Measurements from ENCODE around the gene CAPZB. TPM values are rescaled to one million over a fixed set of nuclear protein-coding genes. Genes with fewer than 3 reads are reported as not detected.

The CAPZB gene
- total RNA-seq, 4 donors from 2014 or later: 127 to 404 (median 136) TPM

DNA sequence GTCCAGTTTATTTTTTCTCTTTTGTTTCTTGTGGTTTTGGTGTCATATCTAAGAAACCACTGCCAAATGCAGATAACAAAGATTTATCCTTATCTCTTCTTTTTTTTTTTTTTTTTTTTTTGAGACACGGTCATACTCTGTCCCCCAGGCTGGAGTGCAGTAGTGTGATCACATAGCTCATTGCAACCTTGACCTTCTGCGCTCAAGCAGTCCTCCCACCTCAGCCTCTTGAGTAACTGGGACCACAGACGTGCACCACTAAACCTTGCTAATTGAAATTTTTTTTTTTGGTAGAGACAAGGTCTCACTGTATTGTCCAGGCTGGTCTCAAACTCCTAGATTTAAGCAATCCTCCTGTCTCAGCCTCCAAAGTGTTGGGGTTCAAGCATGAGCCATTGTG is 164.3 kb downstream of the CAPZB start:
- WGBS, 2 donors (ENCODE audit: low coverage in 1 of 2): 90 to 100% methylated on average over 3 of the region's 3 CpGs
- no peak overlapping the region for H3K27ac ChIP-seq
- in situ Hi-C loops (cut with MboI; ENCODE audit: low pct_ligation_motif_present in 1 of 4, low pct_unique_long_range_greater_than_20kb in 1 of 4, low sequenced_read_pairs in 3 of 4) (no loop called here), intact Hi-C loops (cut with DNase I; ENCODE audit: low total_unique reads) (loop anchor here (5.0 kb wide), 1 partner anchor 1926 kb away; no protein-coding TSS in a partner anchor)
- H3K4me3 ChIP-seq: no peak overlapping the region
- peaks cover 0 to 4% (median 0%) of the 10 kb centered on the region in 4 donors for H3K4me1 ChIP-seq
- TF ChIP-seq, protein P1, sequence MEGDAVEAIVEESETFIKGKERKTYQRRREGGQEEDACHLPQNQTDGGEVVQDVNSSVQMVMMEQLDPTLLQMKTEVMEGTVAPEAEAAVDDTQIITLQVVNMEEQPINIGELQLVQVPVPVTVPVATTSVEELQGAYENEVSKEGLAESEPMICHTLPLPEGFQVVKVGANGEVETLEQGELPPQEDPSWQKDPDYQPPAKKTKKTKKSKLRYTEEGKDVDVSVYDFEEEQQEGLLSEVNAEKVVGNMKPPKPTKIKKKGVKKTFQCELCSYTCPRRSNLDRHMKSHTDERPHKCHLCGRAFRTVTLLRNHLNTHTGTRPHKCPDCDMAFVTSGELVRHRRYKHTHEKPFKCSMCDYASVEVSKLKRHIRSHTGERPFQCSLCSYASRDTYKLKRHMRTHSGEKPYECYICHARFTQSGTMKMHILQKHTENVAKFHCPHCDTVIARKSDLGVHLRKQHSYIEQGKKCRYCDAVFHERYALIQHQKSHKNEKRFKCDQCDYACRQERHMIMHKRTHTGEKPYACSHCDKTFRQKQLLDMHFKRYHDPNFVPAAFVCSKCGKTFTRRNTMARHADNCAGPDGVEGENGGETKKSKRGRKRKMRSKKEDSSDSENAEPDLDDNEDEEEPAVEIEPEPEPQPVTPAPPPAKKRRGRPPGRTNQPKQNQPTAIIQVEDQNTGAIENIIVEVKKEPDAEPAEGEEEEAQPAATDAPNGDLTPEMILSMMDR (IDR thresholded peaks at IDR 0.05): no peak
- TF ChIP-seq POLR2A (IDR thresholded peaks at IDR 0.05): no peak
- TF ChIP-seq EP300 (IDR thresholded peaks at IDR 0.05; ENCODE audit: low read depth): no peak
- TF ChIP-seq POLR2AphosphoS5 (IDR thresholded peaks at IDR 0.05): no peak
- H3K9me3 ChIP-seq: no peaks in the 10 kb centered on the region
- peaks cover 0 to 5% (median 1%) of the 10 kb centered on the region in 4 donors for H3K36me3 ChIP-seq
- DNase-seq: no peak
- no peaks in the 10 kb centered on the region for H3K27me3 ChIP-seq

DNA sequence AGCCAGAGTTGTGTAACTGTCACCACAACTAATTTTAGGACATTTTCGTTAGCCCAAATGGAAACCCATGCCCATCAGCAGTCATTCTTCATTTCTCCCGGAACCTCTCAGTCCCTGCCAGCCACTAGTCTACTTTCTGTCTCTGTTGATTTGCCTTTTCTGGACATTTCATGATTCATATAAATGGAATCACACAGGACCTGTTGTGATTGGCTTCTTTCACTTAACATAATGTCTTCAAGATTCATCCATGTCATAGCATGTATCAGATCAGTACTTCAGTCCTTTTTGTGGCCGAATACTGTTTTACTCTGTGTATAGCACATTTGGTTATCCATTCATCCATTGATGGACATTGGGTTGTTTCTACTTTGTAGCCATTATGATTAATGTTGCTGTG is 166.1 kb downstream of the CAPZB start:
- 80 to 89% methylated on average over 3 of the region's 3 CpGs for WGBS, 2 donors (ENCODE audit: low coverage in 1 of 2)
- no peaks in the 10 kb centered on the region for H3K9me3 ChIP-seq
- H3K36me3 ChIP-seq: peaks cover 0 to 4% (median 1%) of the 10 kb centered on the region in 4 donors
- TF ChIP-seq, protein P1 (IDR thresholded peaks at IDR 0.05): no peak
- TF ChIP-seq POLR2AphosphoS5 (IDR thresholded peaks at IDR 0.05) (no peak), POLR2A (IDR thresholded peaks at IDR 0.05) (no peak), EP300 (IDR thresholded peaks at IDR 0.05; ENCODE audit: low read depth) (no peak)
- no peaks in the 10 kb centered on the region for H3K27me3 ChIP-seq
- no peak overlapping the region for H3K27ac ChIP-seq
- peaks cover 0 to 8% (median 4%) of the 10 kb centered on the region in 4 donors for H3K4me1 ChIP-seq
- no peak for DNase-seq
- no peak overlapping the region for H3K4me3 ChIP-seq
- in situ Hi-C loops (cut with MboI; ENCODE audit: low pct_ligation_motif_present in 1 of 4, low pct_unique_long_range_greater_than_20kb in 1 of 4, low sequenced_read_pairs in 3 of 4): no loop called here
- intact Hi-C loops (cut with DNase I; ENCODE audit: low total_unique reads): no loop called here

DNA sequence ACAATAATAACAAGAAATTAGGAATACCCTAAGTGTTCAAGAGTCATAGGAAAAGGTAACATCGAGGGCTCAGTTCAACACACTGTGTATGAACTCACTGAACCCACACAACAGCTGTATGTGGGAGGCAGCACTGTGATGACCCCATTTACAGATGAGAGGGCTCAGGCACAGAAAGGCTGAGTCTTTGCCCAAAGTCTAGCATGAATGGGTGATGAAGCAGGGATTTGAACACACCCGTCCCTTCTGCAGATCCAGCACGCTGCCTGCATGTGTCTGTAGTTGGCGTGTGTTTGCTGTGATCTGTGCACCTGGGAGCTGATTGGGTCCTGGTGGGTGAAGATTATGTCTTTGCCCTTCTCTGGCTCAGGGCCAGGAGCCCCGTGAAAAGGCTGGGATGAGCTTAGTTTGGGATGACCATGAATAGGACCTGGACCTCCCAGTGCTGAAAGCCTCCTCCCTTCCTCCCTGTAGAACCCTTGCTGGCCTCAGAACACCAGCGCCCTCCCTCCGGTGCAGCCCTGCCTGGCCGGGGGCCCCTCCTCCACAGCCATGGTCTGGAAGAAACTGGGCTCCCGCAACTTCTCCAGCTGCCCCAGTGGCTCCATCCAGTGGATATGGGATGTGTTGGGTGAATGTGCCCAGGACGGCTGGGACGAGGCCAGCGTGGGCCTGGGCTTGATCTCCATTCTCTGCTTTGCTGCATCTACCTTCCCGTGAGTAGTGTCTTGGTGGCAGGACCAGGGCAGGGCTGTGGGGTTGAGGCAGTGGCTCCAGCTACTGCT is 168.0 kb downstream of the CAPZB start:
- H3K4me1 ChIP-seq: peaks cover 7 to 22% (median 16%) of the 10 kb centered on the region in 4 donors
- H3K27me3 ChIP-seq: no peaks in the 10 kb centered on the region
- intact Hi-C loops (cut with DNase I; ENCODE audit: low total_unique reads): no loop called here
- no peak for TF ChIP-seq POLR2AphosphoS5 (IDR thresholded peaks at IDR 0.05)
- no peak for TF ChIP-seq EP300 (IDR thresholded peaks at IDR 0.05; ENCODE audit: low read depth)
- TF ChIP-seq, protein P1 (IDR thresholded peaks at IDR 0.05): no peak
- TF ChIP-seq POLR2A (IDR thresholded peaks at IDR 0.05): no peak
- DNase-seq: no peak
- in situ Hi-C loops (cut with MboI; ENCODE audit: low pct_ligation_motif_present in 1 of 4, low pct_unique_long_range_greater_than_20kb in 1 of 4, low sequenced_read_pairs in 3 of 4): no loop called here
- 93% methylated on average over 12 of the region's 13 CpGs; no CpG with 5 or more reads in 1 of the 2 donors for WGBS, 2 donors (ENCODE audit: low coverage in 1 of 2)
- H3K9me3 ChIP-seq: no peaks in the 10 kb centered on the region
- peaks cover 0 to 4% (median 1%) of the 10 kb centered on the region in 4 donors for H3K36me3 ChIP-seq
- H3K4me3 ChIP-seq: no peak overlapping the region
- no peak overlapping the region for H3K27ac ChIP-seq

DNA sequence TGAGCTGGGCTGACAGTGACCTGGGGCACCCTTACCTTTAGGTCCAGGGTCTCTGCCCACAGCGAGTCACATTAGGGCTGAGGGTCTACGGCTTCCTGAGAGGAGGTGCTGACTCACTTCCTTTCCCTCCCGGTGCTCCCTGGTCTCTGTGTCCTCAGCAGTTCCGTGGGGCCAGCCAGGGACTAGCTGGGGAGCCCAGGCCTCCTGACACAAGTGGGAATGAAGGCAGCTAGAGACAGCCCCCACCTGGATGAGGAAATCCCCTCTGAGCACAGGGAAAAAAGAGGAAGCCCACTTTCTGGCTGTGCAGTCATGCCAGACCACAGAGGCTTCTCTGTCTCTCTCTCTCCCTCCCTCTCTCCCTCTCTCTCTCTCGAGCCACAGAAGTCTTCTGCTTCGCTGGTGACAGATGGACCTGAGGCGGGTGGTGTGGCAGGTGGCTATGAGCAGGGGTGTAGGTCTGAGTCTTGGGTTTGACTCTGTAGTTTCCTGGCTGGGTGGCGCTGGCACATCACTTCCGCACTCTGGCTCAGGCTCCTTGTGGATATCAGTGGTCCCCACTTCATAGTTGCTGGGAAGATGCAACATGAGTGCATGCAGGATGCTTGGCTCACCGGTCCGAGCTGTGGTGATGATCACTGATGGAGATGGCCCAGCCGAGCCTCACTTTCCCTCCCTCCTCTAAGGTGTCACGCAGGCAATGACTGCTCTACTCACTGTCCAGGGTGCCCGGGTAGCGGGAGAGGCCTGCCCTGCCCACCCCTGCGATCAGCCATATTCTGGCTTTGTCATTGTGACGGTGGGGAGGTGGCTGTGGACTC is 169.8 kb downstream of the CAPZB start:
- H3K27ac ChIP-seq: no peak overlapping the region
- TF ChIP-seq EP300 (IDR thresholded peaks at IDR 0.05; ENCODE audit: low read depth) (no peak), POLR2A (IDR thresholded peaks at IDR 0.05) (no peak), POLR2AphosphoS5 (IDR thresholded peaks at IDR 0.05) (no peak)
- TF ChIP-seq, protein P1 (IDR thresholded peaks at IDR 0.05): no peak
- 40 to 73% methylated on average over 1 to 17 of the region's 17 CpGs for WGBS, 2 donors (ENCODE audit: low coverage in 1 of 2)

More for the DNA sequence above, 169.8 kb downstream of the CAPZB start:
- Histone ChIP-seq H3K36me3 (peaks cover 0 to 3% (median 0%) of the 10 kb centered on the region in 4 donors), H3K27me3 (no peaks in the 10 kb centered on the region), H3K9me3 (no peaks in the 10 kb centered on the region), H3K4me1 (peaks cover 13 to 32% (median 25%) of the 10 kb centered on the region in 4 donors), H3K4me3 (no peak overlapping the region)
- DNase-seq: no peak
- intact Hi-C loops (cut with DNase I; ENCODE audit: low total_unique reads): no loop called here
- in situ Hi-C loops (cut with MboI; ENCODE audit: low pct_ligation_motif_present in 1 of 4, low pct_unique_long_range_greater_than_20kb in 1 of 4, low sequenced_read_pairs in 3 of 4): no loop called here

All from transverse colon (tissue), 4 donors.